ENCODE measurements around the gene CARMIL3. TPM values are rescaled to one million over a fixed set of nuclear protein-coding genes. Genes with fewer than 3 reads are reported as not detected.

The CARMIL3 gene
- total RNA-seq, 2 experiments from 2014 or later, result 3.7 to 4.2 TPM

- CTCF ChIA-PET, result interaction anchor here (0.8 to 9.8 kb wide), 10 partner anchors 16 to 321 kb away, joined by 3 to 254 read pairs (median 5); partner anchors contain the start of genes EMC9, IRF9, PCK2 and PSME1
- Mint-ChIP-seq H3K27me3 (no peaks in the 10 kb centered on the region), H3K4me3 (no peak overlapping the region), H3K9me3 (no peaks in the 10 kb centered on the region), H3K4me1 (peaks cover 47% of the 10 kb centered on the region), H3K27ac (no peak overlapping the region), H3K36me3 (ENCODE audit: low read depth) (peaks cover 4% of the 10 kb centered on the region)
- DNase-seq, result no peak
- POLR2A ChIA-PET, result interaction anchor here (0.7 to 8.2 kb wide), 10 partner anchors 15 to 58 kb away, joined by 3 to 149 read pairs (median 6); partner anchors contain the start of genes EMC9, IRF9, PCK2 and PSME1
Observed at GRCh38 chr14:24110523-24110922, 58.7 kb downstream of the CARMIL3 start.

- peaks cover 28% of the 10 kb centered on the region for H3K36me3 Mint-ChIP-seq (ENCODE audit: low read depth)
- CTCF ChIA-PET, result interaction anchor here (0.8 to 4.5 kb wide), 12 partner anchors 19 to 793 kb away, joined by 3 to 39 read pairs (median 10); partner anchors contain the start of genes DHRS4, EMC9, IRF9 and PCK2
- peak overlapping the region; percentile 98 for H3K4me3 Mint-ChIP-seq
- peaks cover 51% of the 10 kb centered on the region for H3K4me1 Mint-ChIP-seq
- no peaks in the 10 kb centered on the region for H3K27me3 Mint-ChIP-seq
- no peak for DNase-seq
- H3K27ac Mint-ChIP-seq, result peak overlapping the region; percentile 100
- no peaks in the 10 kb centered on the region for H3K9me3 Mint-ChIP-seq
- POLR2A ChIA-PET, result interaction anchor here (0.6 to 12.4 kb wide), 31 partner anchors 8 to 317 kb away, joined by 3 to 448 read pairs (median 9); partner anchors contain the start of genes CARMIL3, CBLN3, CHMP4A and CIDEB
Observed at GRCh38 chr14:24113379-24113800, 61.6 kb downstream of the CARMIL3 start.

- Mint-ChIP-seq H3K9me3 (no peaks in the 10 kb centered on the region), H3K4me1 (peaks cover 48% of the 10 kb centered on the region), H3K4me3 (peak overlapping the region; percentile 98), H3K27ac (peak overlapping the region; percentile 100), H3K36me3 (ENCODE audit: low read depth) (peaks cover 34% of the 10 kb centered on the region), H3K27me3 (no peaks in the 10 kb centered on the region)
- DNase-seq, result peak; percentile 86
- POLR2A ChIA-PET, result interaction anchor here (0.8 to 12.4 kb wide), 44 partner anchors 9 to 323 kb away, joined by 3 to 448 read pairs (median 6); partner anchors contain the start of genes CARMIL3, CBLN3, CHMP4A and CIDEB
- CTCF ChIA-PET, result interaction anchor here (0.5 to 4.5 kb wide), 23 partner anchors 12 to 793 kb away, joined by 3 to 39 read pairs (median 7); partner anchors contain the start of genes CARMIL3, CIDEB, DHRS4 and EMC9
Observed at GRCh38 chr14:24113801-24114531, 62.2 kb downstream of the CARMIL3 start.

GRCh38 chr14:24114532-24115421 is 63.0 kb downstream of the CARMIL3 start, which contains the start of the genes DCAF11 and NRL:
TSS of gene DCAF11 (plus strand) at chr14:24114777. CDS start at chr14:24115595, 818 bp downstream.
TSS of gene NRL (minus strand) at chr14:24114949. CDS start at chr14:24082848, 32,101 bp downstream.
- Mint-ChIP-seq H3K27me3 (no peaks in the 10 kb centered on the region), H3K4me3 (peak within 1 kb of the TSS; percentile 98), H3K27ac (peak within 1 kb of the TSS; percentile 100), H3K9me3 (no peaks in the 10 kb centered on the region), H3K4me1 (peaks cover 42% of the 10 kb centered on the region), H3K36me3 (ENCODE audit: low read depth) (peaks cover 42% of the 10 kb centered on the region)
- ChIA-PET CTCF (interaction anchor here (1.0 to 4.5 kb wide), 23 partner anchors 10 to 794 kb away, joined by 3 to 39 read pairs (median 7); partner anchors contain the start of genes CARMIL3, CIDEB, DHRS4 and EMC9), POLR2A (interaction anchor here (0.8 to 12.4 kb wide), 47 partner anchors 10 to 327 kb away, joined by 3 to 448 read pairs (median 6); partner anchors contain the start of genes CARMIL3, CBLN3, CHMP4A and CIDEB)
- peak; percentile 98 for DNase-seq

DNA sequence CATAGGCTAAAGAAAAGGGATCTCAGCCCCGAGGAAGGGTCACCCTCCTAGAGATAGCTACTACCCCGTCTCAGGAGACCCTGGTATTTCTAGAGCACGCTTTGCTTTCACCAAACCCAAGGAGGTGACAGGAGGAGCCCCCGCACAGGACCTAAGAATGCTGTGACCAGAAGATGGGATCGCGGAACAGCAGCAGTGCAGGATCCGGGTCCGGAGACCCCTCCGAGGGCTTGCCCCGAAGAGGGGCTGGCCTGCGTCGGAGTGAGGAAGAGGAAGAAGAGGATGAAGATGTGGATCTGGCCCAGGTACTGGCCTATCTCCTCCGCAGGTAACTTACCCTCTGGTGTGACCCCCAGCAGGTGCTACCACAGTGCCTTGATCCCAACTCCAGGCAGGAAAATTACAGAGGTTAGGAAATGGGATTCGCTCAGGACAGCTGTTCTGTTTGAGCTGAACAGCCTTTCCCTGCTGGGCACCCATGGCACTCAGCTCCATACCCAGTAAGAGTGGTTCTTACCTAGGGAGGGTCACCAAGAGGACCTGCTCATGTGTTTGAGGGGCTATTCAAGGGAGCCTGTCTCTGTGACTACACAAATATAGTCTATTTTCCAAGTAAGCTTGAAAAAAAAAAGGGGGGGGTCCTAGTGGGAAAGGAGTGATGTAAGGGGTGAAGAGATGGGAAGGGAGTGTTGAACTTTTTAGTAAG is 63.8 kb downstream of the CARMIL3 start:
- H3K4me3 Mint-ChIP-seq, result peak overlapping the region; percentile 98
- H3K27ac Mint-ChIP-seq, result peak overlapping the region; percentile 100
- DNase-seq, result no peak
- H3K36me3 Mint-ChIP-seq (ENCODE audit: low read depth), result peaks cover 45% of the 10 kb centered on the region
- ChIA-PET POLR2A (interaction anchor here (0.9 to 12.4 kb wide), 28 partner anchors 9 to 326 kb away, joined by 3 to 448 read pairs (median 10); partner anchors contain the start of genes CARMIL3, CBLN3, CHMP4A and EMC9), CTCF (interaction anchor here (0.6 to 4.5 kb wide), 19 partner anchors 9 to 1350 kb away, joined by 3 to 39 read pairs (median 8); partner anchors contain the start of genes CARMIL3, CIDEB, EMC9 and IRF9)
- peaks cover 39% of the 10 kb centered on the region for H3K4me1 Mint-ChIP-seq
- no peaks in the 10 kb centered on the region for H3K9me3 Mint-ChIP-seq
- H3K27me3 Mint-ChIP-seq, result no peaks in the 10 kb centered on the region

DNA sequence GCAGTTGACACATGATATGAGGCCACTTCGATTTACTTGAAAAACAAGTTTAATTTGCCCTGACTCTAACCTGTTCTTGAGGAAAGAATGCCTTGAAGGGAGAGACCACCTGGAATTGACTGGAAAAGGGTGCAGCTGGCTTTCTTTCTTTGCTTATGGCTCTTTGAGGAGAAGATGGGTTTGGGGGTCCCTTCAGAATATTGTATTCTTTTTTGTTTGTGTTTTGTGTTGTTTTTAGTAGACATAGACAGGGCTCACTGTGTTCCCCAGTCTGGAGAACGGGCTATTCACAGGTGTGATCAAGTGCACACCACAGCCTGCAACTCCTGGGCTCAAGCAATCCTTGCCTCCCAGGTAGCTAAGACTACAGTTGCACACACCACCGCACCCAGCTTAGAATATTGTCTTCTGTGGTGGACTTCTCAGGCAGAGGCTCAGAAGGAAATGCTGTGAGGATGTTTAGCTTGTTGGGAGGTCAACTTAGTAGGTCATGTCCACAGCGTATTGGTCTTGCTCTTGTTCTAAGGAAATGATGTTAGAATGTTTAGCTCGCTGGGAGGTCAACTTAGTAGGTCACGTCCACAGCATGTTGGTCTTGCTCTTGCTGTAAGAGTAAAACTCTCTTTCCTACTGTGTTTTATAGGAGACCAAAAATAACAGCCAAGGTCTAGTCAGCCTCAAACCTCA is 64.5 kb downstream of the CARMIL3 start:
- POLR2A ChIA-PET, result interaction anchor here (1.2 to 12.4 kb wide), 8 partner anchors 10 to 314 kb away, joined by 6 to 448 read pairs (median 30); partner anchors contain the start of genes CBLN3, CHMP4A, EMC9 and FITM1
- H3K36me3 Mint-ChIP-seq (ENCODE audit: low read depth), result peaks cover 52% of the 10 kb centered on the region
- H3K4me3 Mint-ChIP-seq, result peak overlapping the region; percentile 98
- H3K9me3 Mint-ChIP-seq, result no peaks in the 10 kb centered on the region
- CTCF ChIA-PET, result interaction anchor here (0.6 to 4.5 kb wide), 8 partner anchors 22 to 1351 kb away, joined by 3 to 39 read pairs (median 11); partner anchors contain the start of genes CIDEB, IRF9 and PCK2
- no peak for DNase-seq
- no peaks in the 10 kb centered on the region for H3K27me3 Mint-ChIP-seq
- peaks cover 33% of the 10 kb centered on the region for H3K4me1 Mint-ChIP-seq
- H3K27ac Mint-ChIP-seq, result peak overlapping the region; percentile 100

DNA sequence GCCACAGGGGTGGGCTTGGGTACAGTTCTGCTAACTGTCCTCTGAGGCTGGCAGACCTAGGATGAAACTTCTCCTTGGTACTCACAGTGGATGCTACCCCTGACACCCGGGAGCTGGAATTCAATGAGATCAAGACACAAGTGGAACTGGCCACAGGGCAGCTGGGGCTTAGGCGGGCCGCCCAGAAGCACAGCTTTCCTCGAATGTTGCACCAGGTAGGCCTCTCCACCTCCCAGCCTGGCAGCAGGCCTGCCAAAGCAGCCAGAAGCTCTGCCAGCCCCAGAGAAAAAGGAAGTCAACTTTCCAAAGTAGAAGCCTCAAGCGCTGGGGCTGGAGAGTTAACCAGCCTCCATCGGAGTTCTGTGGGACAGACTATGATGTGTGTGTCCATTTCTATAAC is 65.4 kb downstream of the CARMIL3 start:
- Mint-ChIP-seq H3K9me3 (no peaks in the 10 kb centered on the region), H3K27me3 (no peaks in the 10 kb centered on the region), H3K27ac (no peak overlapping the region), H3K4me3 (no peak overlapping the region), H3K4me1 (peaks cover 33% of the 10 kb centered on the region), H3K36me3 (ENCODE audit: low read depth) (peaks cover 57% of the 10 kb centered on the region)
- DNase-seq, result no peak
- POLR2A ChIA-PET, result interaction anchor here (1.4 to 12.4 kb wide), 6 partner anchors 10 to 44 kb away, joined by 3 to 448 read pairs (median 68); partner anchors contain the start of genes EMC9, FITM1, IRF9 and PCK2
- CTCF ChIA-PET, result interaction anchor here (1.3 to 4.5 kb wide), 3 partner anchors 27 to 216 kb away, joined by 4 to 35 read pairs (median 5); partner anchors contain the start of gene IRF9

Other genes starting within 250 kb of the CARMIL3 start
- 10 to 100 TPM; 17.6 to 19.0 TPM for gene DHRS4, start 98.2 kb upstream of the CARMIL3 start, total RNA-seq
- gene DHRS4L2, start 63.1 kb upstream of the CARMIL3 start, total RNA-seq, result 10 to 100 TPM; 18.3 to 20.2 TPM
- gene CPNE6, start 19.6 kb downstream of the CARMIL3 start, total RNA-seq, result not detected
- gene PCK2, start 42.3 kb downstream of the CARMIL3 start, total RNA-seq, result 10 to 100 TPM; 88.5 to 90.6 TPM
- 10 to 100 TPM; 94.1 to 98.2 TPM for gene DCAF11, start 62.8 kb downstream of the CARMIL3 start, total RNA-seq
- gene NRL, start 62.9 kb downstream of the CARMIL3 start, total RNA-seq, result 1 to 10 TPM; 2.1 to 2.4 TPM
- 1 to 10 TPM; 1.3 to 1.4 TPM for gene FITM1, start 78.7 kb downstream of the CARMIL3 start, total RNA-seq
- gene PSME1, start 84.2 kb downstream of the CARMIL3 start, total RNA-seq, result 100 to 1,000 TPM; 391 to 397 TPM
- 10 to 100 TPM; 45.0 to 51.7 TPM for gene EMC9, start 89.6 kb downstream of the CARMIL3 start, total RNA-seq
- gene PSME2, start 94.6 kb downstream of the CARMIL3 start, total RNA-seq, result 100 to 1,000 TPM; 395 to 405 TPM
- gene RNF31, start 95.5 kb downstream of the CARMIL3 start, total RNA-seq, result 100 to 1,000 TPM; 122 to 129 TPM
- gene IRF9, start 109.3 kb downstream of the CARMIL3 start, total RNA-seq, result 100 to 1,000 TPM; 262 to 267 TPM
- 10 to 100 TPM; 48.0 to 51.9 TPM for gene REC8, start 120.1 kb downstream of the CARMIL3 start, total RNA-seq
- gene IPO4, start 136.8 kb downstream of the CARMIL3 start, total RNA-seq, result 10 to 100 TPM; 24.0 to 26.2 TPM
- gene TM9SF1, start 143.4 kb downstream of the CARMIL3 start, total RNA-seq, result 10 to 100 TPM; 30.8 to 35.1 TPM
- under 1 TPM; 0.48 to 0.76 TPM for gene TSSK4, start 153.7 kb downstream of the CARMIL3 start, total RNA-seq
- 10 to 100 TPM; 92.9 to 97.9 TPM for gene CHMP4A, start 161.5 kb downstream of the CARMIL3 start, total RNA-seq
- 10 to 100 TPM; 13.5 to 17.0 TPM for gene MDP1, start 164.1 kb downstream of the CARMIL3 start, total RNA-seq
- gene NEDD8, start 180.4 kb downstream of the CARMIL3 start, total RNA-seq, result 100 to 1,000 TPM; 190 to 197 TPM
- 10 to 100 TPM; 78.1 to 90.3 TPM for gene GMPR2, start 180.9 kb downstream of the CARMIL3 start, total RNA-seq
- gene TINF2, start 190.6 kb downstream of the CARMIL3 start, total RNA-seq, result 100 to 1,000 TPM; 133 to 139 TPM
- 1 to 10 TPM; 4.0 to 4.4 TPM for gene TGM1, start 211.2 kb downstream of the CARMIL3 start, total RNA-seq
- gene RABGGTA, start 219.6 kb downstream of the CARMIL3 start, total RNA-seq, result 10 to 100 TPM; 40.2 to 41.0 TPM
- gene DHRS1, start 247.8 kb downstream of the CARMIL3 start, total RNA-seq, result 10 to 100 TPM; 31.6 to 33.4 TPM
- gene NOP9, start 247.8 kb downstream of the CARMIL3 start, total RNA-seq, result 10 to 100 TPM; 25.8 to 27.7 TPM